K562 (cell line): ENCODE results near the gene MBD6. TPM values are rescaled to one million over a fixed set of nuclear protein-coding genes. Genes with fewer than 3 reads are reported as not detected.

Experiments
- ARID2 ChIP-seq: fragments of 450-650 bp; IDR thresholded peaks from 2 replicates; pipeline ENCODE4 v1.6.1; 2017; ENCODE audit warnings: antibody characterized with exemption, mild to moderate bottlenecking
- CBX3 ChIP-seq, 2 experiments: IDR thresholded peaks; 1 replicate in 1 of 2; 2 replicates in 1 of 2; pipeline ENCODE4 v1.6.1; 2012; ENCODE audit warnings: inconsistent platforms in 2 of 2, low read length in 2 of 2, borderline replicate concordance in 1 of 2, control low read depth in 1 of 2
- ELF2 ChIP-seq: fragments of 250-450 bp; sonication (Bioruptor Pico); IDR thresholded peaks from 2 replicates; pipeline ENCODE4 v1.5.0; 2021; ENCODE audit warnings: mild to moderate bottlenecking
- GATAD2A ChIP-seq: fragments of 450-650 bp; IDR thresholded peaks from 2 replicates; pipeline ENCODE4 v1.6.1; 2017
- HDAC8 ChIP-seq: fragments of 450-650 bp; IDR thresholded peaks from 2 replicates; pipeline ENCODE4 v1.6.1; 2016; ENCODE audit warnings: mild to moderate bottlenecking, missing genetic modification characterization, moderate library complexity, missing compliant biosample characterization
- KAT7 ChIP-seq: sonication (generic); formaldehyde crosslinking; IDR thresholded peaks from 2 replicates; pipeline ENCODE4 v1.8.0; 2022; ENCODE audit warnings: missing genetic modification reagents, mild to moderate bottlenecking, borderline replicate concordance
- MAZ ChIP-seq, 2 experiments: fragments of 450-650 bp in 1 of 2; sonication (generic) in 1 of 2; formaldehyde crosslinking; IDR thresholded peaks in 1 of 2; conservative IDR thresholded peaks in 1 of 2; 2 replicates each; pipeline versions ENCODE4 v1.4.0 to v1.5.0; 2020; ENCODE audit warnings: mild to moderate bottlenecking in 1 of 2, missing genetic modification reagents in 1 of 2
- MTA2 ChIP-seq: fragments of 450-650 bp; IDR thresholded peaks from 2 replicates; pipeline ENCODE4 v1.6.1; 2016; ENCODE audit warnings: low read depth
- PHF20 ChIP-seq: fragments of 450-650 bp; IDR thresholded peaks from 2 replicates; pipeline ENCODE4 v1.6.1; 2018; ENCODE audit not compliant: partially characterized antibody
- POLR2AphosphoS2 ChIP-seq: IDR thresholded peaks from 2 replicates; pipeline ENCODE4 v1.6.1; 2012; ENCODE audit warnings: low read length, improper control_type of control experiment
- RAD21 ChIP-seq, 2 experiments: fragments of 250-450 bp in 1 of 2; fragments of 450-650 bp in 1 of 2; sonication (Bioruptor Pico) in 1 of 2; formaldehyde crosslinking in 1 of 2; IDR thresholded peaks in 1 of 2; conservative IDR thresholded peaks in 1 of 2; 2 replicates each; pipeline versions ENCODE4 v1.4.0 to v1.8.0; 2020 to 2022; ENCODE audit warnings: mild to moderate bottlenecking in 2 of 2, moderate library complexity in 1 of 2
- RBM15 ChIP-seq: fragments of 200-400 bp; formaldehyde crosslinking; IDR thresholded peaks from 2 replicates; pipeline ENCODE4 v1.6.1; 2018; ENCODE audit warnings: mild to moderate bottlenecking, low read length, moderate library complexity; ENCODE audit not compliant: insufficient read depth
- SP1 ChIP-seq: sonication (generic); formaldehyde crosslinking; IDR thresholded peaks from 2 replicates; pipeline ENCODE4 v1.8.1; 2022; ENCODE audit warnings: mild to moderate bottlenecking, missing genetic modification reagents
- SRSF3 ChIP-seq: fragments of 200-400 bp; formaldehyde crosslinking; IDR thresholded peaks from 2 replicates; pipeline ENCODE4 v1.6.1; 2016; ENCODE audit warnings: mild to moderate bottlenecking, low read length, moderate library complexity; ENCODE audit not compliant: insufficient read depth
- TGIF2 ChIP-seq: sonication (generic); formaldehyde crosslinking; IDR thresholded peaks from 2 replicates; pipeline ENCODE4 v1.8.1; 2022; ENCODE audit warnings: mild to moderate bottlenecking, missing genetic modification reagents, moderate library complexity
- THRA ChIP-seq: fragments of 450-650 bp; IDR thresholded peaks from 2 replicates; pipeline ENCODE4 v1.6.1; 2017; ENCODE audit warnings: mild to moderate bottlenecking, moderate library complexity
- ZKSCAN3 ChIP-seq: fragments of 250-450 bp; sonication (Bioruptor Pico); IDR thresholded peaks from 2 replicates; pipeline ENCODE4 v1.4.0; 2020
- ZNF121 ChIP-seq: sonication (generic); formaldehyde crosslinking; conservative IDR thresholded peaks from 2 replicates; pipeline ENCODE4 v1.8.0; 2022; ENCODE audit warnings: missing genetic modification reagents
- polyA plus RNA-seq, 8 experiments: library from polyadenylated mRNA; depleted of rRNA in 4 of 8; stranded (reverse) in 5 of 8; unstranded in 3 of 8; fragments of >200 nt; fragmentation: Nextera tagmentation in 2 of 8; fragmentation: Illumina TruSeq in 1 of 8; extraction: Ambion mirVana in 2 of 8; extraction: Trizol in 1 of 8; gene quantifications; 2 replicates each; pipeline versions ENCODE4 v1.2.1 to v1.2.3, GENCODE V29; 2011 to 2014; ENCODE audit warnings: inconsistent platforms in 1 of 8, missing spikeins in 1 of 8
- total RNA-seq, 7 experiments: library from RNA; depleted of rRNA in 6 of 7; stranded (reverse); fragments of >200 nt in 6 of 7; fragmentation: Illumina TruSeq in 2 of 7; extraction: Trizol in 2 of 7; gene quantifications; 2 replicates each; pipeline versions ENCODE4 v1.2.1 to v1.2.3, GENCODE V29; 2011 to 2021; ENCODE audit warnings: low replicate concordance in 1 of 7
- TF ChIP-seq, protein P1 (sequence below): fragments of 250-450 bp; sonication (Bioruptor Pico); IDR thresholded peaks from 2 replicates; pipeline ENCODE4 v1.5.0; 2020; ENCODE audit warnings: mild to moderate bottlenecking
- TF ChIP-seq, protein P2 (sequence below): fragments of 450-650 bp; formaldehyde crosslinking; IDR thresholded peaks from 2 replicates; pipeline ENCODE4 v1.4.0; 2020; ENCODE audit warnings: mild to moderate bottlenecking, moderate library complexity

The MBD6 gene
- total and polyA plus RNA-seq, 9 of the 15 experiments (the other 6 are each of a cell fraction or from before 2014, with no cell fraction given): 2.0 to 54.8 (median 3.8) TPM

DNA sequence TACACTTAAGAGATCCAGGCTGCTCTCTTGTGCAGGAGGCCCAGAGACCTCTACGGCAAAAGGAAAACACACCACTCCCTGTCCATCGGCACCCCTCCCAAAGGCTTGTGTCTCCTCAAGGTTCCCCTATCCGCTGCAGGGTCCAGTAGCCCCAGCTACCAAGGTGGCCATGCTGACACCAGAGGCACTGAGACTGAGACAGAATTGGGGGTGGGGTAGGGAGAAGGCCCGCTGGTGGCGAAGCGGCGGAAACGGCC lies 2.9 kb upstream of the MBD6 start (continued):
- TF ChIP-seq RAD21 (CRISPR knock-in tag; conservative IDR thresholded peaks at IDR 0.05 in 1 of 2, IDR thresholded peaks at IDR 0.05 in 1 of 2) (no peak), KAT7 (CRISPR knock-in tag) (peak; percentile 80; the same call in 1 of the 2 replicates), POLR2AphosphoS2 (0 out of 2 replicates have a peak, but pooled peaks have one; percentile 11), THRA (no peak), SP1 (CRISPR knock-in tag) (no peak), ZNF121 (no peak), MTA2 (no peak), HDAC8 (tag) (no peak), CBX3 (IDR thresholded peaks at IDR 0.05; ENCODE audit: borderline replicate concordance in 1 of 2, low read length in 2 of 2) (no peak), SRSF3 (no peak), ELF2 (CRISPR knock-in tag) (0 out of 2 replicates have a peak, but pooled peaks have one; percentile 13), TGIF2 (CRISPR knock-in tag) (peak; percentile 79; the same call in 1 of the 2 replicates), ARID2 (no peak), PHF20 (no peak), GATAD2A (no peak), ZKSCAN3 (CRISPR knock-in tag) (no peak), RBM15 (no peak), MAZ (CRISPR knock-in tag; conservative IDR thresholded peaks at IDR 0.05 in 1 of 2, IDR thresholded peaks at IDR 0.05 in 1 of 2) (0 out of 4 replicates have a peak, but pooled peaks of 1 of the 2 experiments have one; percentile 33)
- TF ChIP-seq, protein P1, sequence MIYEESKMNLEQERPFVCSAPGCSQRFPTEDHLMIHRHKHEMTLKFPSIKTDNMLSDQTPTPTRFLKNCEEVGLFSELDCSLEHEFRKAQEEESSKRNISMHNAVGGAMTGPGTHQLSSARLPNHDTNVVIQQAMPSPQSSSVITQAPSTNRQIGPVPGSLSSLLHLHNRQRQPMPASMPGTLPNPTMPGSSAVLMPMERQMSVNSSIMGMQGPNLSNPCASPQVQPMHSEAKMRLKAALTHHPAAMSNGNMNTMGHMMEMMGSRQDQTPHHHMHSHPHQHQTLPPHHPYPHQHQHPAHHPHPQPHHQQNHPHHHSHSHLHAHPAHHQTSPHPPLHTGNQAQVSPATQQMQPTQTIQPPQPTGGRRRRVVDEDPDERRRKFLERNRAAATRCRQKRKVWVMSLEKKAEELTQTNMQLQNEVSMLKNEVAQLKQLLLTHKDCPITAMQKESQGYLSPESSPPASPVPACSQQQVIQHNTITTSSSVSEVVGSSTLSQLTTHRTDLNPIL (CRISPR knock-in tag): 0 out of 2 replicates have a peak, but pooled peaks have one; percentile 11
- TF ChIP-seq, protein P2, sequence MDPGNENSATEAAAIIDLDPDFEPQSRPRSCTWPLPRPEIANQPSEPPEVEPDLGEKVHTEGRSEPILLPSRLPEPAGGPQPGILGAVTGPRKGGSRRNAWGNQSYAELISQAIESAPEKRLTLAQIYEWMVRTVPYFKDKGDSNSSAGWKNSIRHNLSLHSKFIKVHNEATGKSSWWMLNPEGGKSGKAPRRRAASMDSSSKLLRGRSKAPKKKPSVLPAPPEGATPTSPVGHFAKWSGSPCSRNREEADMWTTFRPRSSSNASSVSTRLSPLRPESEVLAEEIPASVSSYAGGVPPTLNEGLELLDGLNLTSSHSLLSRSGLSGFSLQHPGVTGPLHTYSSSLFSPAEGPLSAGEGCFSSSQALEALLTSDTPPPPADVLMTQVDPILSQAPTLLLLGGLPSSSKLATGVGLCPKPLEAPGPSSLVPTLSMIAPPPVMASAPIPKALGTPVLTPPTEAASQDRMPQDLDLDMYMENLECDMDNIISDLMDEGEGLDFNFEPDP (CRISPR knock-in tag): 0 out of 2 replicates have a peak, but pooled peaks have one; percentile 13
